ENCODE data around the gene KIF6. TPM values are rescaled to one million over a fixed set of nuclear protein-coding genes. Genes with fewer than 3 reads are reported as not detected.
A peak's percentile ranks its signal among the peaks of the same experiment; 100 is the strongest.

Gene KIF6
- total and polyA plus RNA-seq, 2 of the 8 experiments (the other 6 are each of a cell fraction or from before 2014, with no cell fraction given), result 0.53 to 0.65 TPM

GRCh38 chr6:39451831-39452230 is 273.4 kb downstream of the KIF6 start:
- no peaks in the 10 kb centered on the region for H3K27me3 ChIP-seq (replicated peaks in 1 of 4; ENCODE audit: control insufficient read depth in 3 of 4, extremely low read depth in 1 of 4, insufficient read depth in 3 of 4, low read length in 3 of 4)
- FAIRE-seq (no peak), DNase-seq (ENCODE audit: low read depth in 1 of 2, low spot score in 2 of 2) (peak; percentile 15 to 67)
- H3K14ac ChIP-seq (ENCODE audit: insufficient read length), result no peak overlapping the region
- H3K18ac ChIP-seq (ENCODE audit: extremely low read depth, low read length), result no peak overlapping the region
- H2AFZ ChIP-seq (ENCODE audit: low read length), result no peak overlapping the region
- peak; percentile 51 to 64 for TF ChIP-seq RAD21 (IDR thresholded peaks at IDR 0.05 in 1 of 2, conservative IDR thresholded peaks at IDR 0.05 in 1 of 2; ENCODE audit: low read depth in 2 of 2, low read length in 2 of 2)
- no peak for TF ChIP-seq NRF1 (IDR thresholded peaks at IDR 0.05; ENCODE audit: low read depth, low read length)
- peak in 1 of 2 experiments; percentile 89; a peak in 1 of 4 replicates for TF ChIP-seq HDAC2 (IDR thresholded peaks at IDR 0.05; ENCODE audit: borderline replicate concordance in 1 of 2, low read depth in 2 of 2, low read length in 2 of 2)
- TF ChIP-seq YY1 (IDR thresholded peaks at IDR 0.05; ENCODE audit: low read depth, low read length), result peak; percentile 49; the same call in 1 of the 2 replicates
- TF ChIP-seq CTCF (IDR thresholded peaks at IDR 0.05; ENCODE audit: control extremely low read depth in 1 of 3, insufficient read depth in 1 of 3, low read depth in 1 of 3, low read length in 3 of 3), result peak; percentile 45 to 81 (median 54)
- TF ChIP-seq KDM1A (IDR thresholded peaks at IDR 0.05; ENCODE audit: borderline replicate concordance, low read length), result peak; percentile 97
- no peak overlapping the region for H3K27ac ChIP-seq (ENCODE audit: low read depth, low read length)
- H4K20me1 ChIP-seq (replicated peaks in 1 of 2; ENCODE audit: control insufficient read depth in 1 of 2, insufficient read depth in 2 of 2, low read length in 2 of 2), result no peaks in the 10 kb centered on the region
- no peaks in the 10 kb centered on the region for H3K79me2 ChIP-seq (ENCODE audit: control insufficient read depth in 1 of 2, insufficient read depth in 2 of 2, low read length in 2 of 2)
- no peak overlapping the region for H4K8ac ChIP-seq (ENCODE audit: extremely low read depth, insufficient read depth, low read length)
- no peak overlapping the region for H3K9ac ChIP-seq (replicated peaks in 1 of 4; ENCODE audit: extremely low read depth in 1 of 4, low read depth in 3 of 4, low read length in 3 of 4)
- H2BK5ac ChIP-seq (ENCODE audit: low read depth, low read length), result no peak overlapping the region
- H4K5ac ChIP-seq (ENCODE audit: insufficient read length, low read depth, low read length), result no peak overlapping the region
- no peaks in the 10 kb centered on the region for H3K4me1 ChIP-seq (replicated peaks in 1 of 4; ENCODE audit: control insufficient read depth in 3 of 4, insufficient read depth in 4 of 4, low read length in 3 of 4)
- no peak overlapping the region for H3K56ac ChIP-seq (replicated peaks; ENCODE audit: insufficient read length, low read depth, low read length)
- WGBS, 2 experiments (ENCODE audit: extremely low coverage in 1 of 2, insufficient coverage in 1 of 2, insufficient read length in 1 of 2, insufficient replicate concordance in 2 of 2, low coverage in 1 of 2, low lambda C conversion rate in 2 of 2, missing lambda C conversion rate in 1 of 2), result 43% methylated on average over 2 of the region's 2 CpGs; no CpG with 5 or more reads in 1 of the 2 experiments
- no peak overlapping the region for H2BK15ac ChIP-seq (ENCODE audit: low read length)
- 0 out of 4 replicates have a peak, but pooled peaks cover 0 to 2% of the 10 kb centered on the region in 2 experiments for H3K9me3 ChIP-seq (ENCODE audit: insufficient read depth in 2 of 2, low read depth in 1 of 2, low read length in 1 of 2)
- H3K23me2 ChIP-seq (ENCODE audit: low read depth, low read length), result no peaks in the 10 kb centered on the region
- no peaks in the 10 kb centered on the region; a peak in 1 of 8 replicates for H3K36me3 ChIP-seq (ENCODE audit: control insufficient read depth in 2 of 4, insufficient read depth in 4 of 4, low read length in 3 of 4)
- H2BK120ac ChIP-seq (replicated peaks; ENCODE audit: low read depth, low read length), result no peak overlapping the region
- H4K91ac ChIP-seq (replicated peaks; ENCODE audit: insufficient read length, low read length), result no peak overlapping the region
- H3K4me3 ChIP-seq (ENCODE audit: extremely low read depth in 1 of 4, insufficient read depth in 2 of 4, low read depth in 3 of 4, low read length in 4 of 4), result no peak overlapping the region
- no peaks in the 10 kb centered on the region for H3K79me1 ChIP-seq (ENCODE audit: low read depth, low read length)
- ChIA-PET POLR2A (ENCODE audit: partially characterized antibody) (interaction anchor here (1.3 kb wide), 1 partner anchor 11 kb away, joined by 3 read pairs; no protein-coding TSS in a partner anchor), CTCF (ENCODE audit: partially characterized antibody) (interaction anchor here (0.7 to 4.1 kb wide), 14 partner anchors 9 to 444 kb away, joined by 3 to 18 read pairs (median 3); partner anchors contain the start of gene DAAM2)
- no peak overlapping the region for H2AK5ac ChIP-seq (ENCODE audit: low read depth, low read length)
- H2BK12ac ChIP-seq (ENCODE audit: low read depth, low read length), result no peak overlapping the region
- H3K23ac ChIP-seq (ENCODE audit: insufficient read length), result no peak overlapping the region
- H2BK20ac ChIP-seq (ENCODE audit: low read length), result no peak overlapping the region
- H3K4me2 ChIP-seq (ENCODE audit: insufficient read depth in 1 of 2, low read depth in 2 of 2, low read length in 2 of 2), result no peak overlapping the region
- no peak overlapping the region for H3K4ac ChIP-seq (replicated peaks; ENCODE audit: insufficient read length, low read depth, low read length)

All from H1 (cell line).